HG03097 (cell line): ENCODE measurements around the gene TMCC2.
"Not testable (repeated sequence)": the region's sequence is repeated elsewhere in the genome, so short reads cannot be mapped to it uniquely, and the experiment has no call there.

Experiments used
- ATAC-seq: cut with Tn5 transposase; IDR thresholded peaks from one replicate; pipeline ENCODE4 v1.9.1; 2021; ENCODE audit not compliant: unreplicated experiment, low FRiP score

TMCC2 gene

DNA sequence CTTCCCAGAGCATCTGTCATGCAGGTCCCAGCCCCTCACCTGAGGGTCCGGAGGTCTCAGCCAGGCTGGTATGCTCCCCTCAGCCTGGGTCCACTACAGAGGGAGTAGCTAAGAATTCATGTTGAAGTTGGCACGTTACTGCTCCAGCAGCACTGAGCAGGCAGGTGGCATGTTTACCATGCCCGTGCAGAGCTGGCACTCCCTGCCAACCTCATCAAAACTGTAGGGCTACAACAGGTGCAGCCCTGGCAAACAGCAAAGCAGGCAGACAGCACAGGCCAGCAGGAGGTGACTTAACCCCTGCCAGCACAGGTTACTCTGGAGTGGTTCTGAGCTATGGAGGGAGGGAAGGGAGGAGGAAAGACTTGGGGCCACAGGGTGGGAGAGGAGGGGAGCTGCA, 47.4 kb downstream of the TMCC2 start:
- ATAC-seq: no peak

DNA sequence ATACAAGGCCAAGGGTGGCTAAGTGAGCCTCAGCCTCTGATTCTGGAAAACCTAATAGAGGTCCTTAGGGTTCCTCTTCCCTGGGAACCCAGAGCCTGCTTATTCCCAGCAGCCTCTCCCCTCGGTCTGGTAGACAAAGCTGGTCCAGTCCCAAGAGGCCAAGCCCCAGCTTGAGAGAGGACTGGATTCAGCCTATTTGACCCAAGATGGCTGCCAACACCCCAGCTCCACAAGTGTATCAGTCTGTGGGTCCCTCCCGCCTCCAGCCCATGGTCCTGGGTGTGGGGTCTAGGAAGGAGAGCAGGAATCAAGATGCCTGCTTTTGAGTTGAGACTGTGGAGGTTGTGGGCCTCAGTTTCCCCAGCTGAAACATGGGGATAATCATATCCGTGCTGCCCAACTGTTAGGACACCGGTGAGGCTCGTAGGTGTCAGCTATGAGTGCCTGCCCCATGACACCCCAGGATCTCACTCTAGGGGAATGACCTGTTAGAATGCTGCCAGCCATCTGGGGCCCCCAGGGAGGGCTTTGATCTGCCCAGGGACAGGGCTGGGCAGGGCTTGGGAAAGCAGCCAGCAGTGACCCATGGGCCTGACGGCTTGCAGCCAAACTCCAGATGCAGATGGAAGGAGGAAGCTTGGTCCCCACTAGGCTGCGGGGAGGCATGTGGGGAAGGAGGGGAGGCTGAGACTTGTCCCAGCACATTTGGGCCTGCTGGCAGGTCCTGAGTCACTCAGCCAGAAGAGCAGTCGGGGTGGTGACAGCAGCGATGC, 48.4 kb downstream of the TMCC2 start:
- ATAC-seq: no peak

- ATAC-seq: no peak
Observed at GRCh38 chr1:205276689-205277065, 48.9 kb downstream of the TMCC2 start.

- no peak for ATAC-seq
Observed at GRCh38 chr1:205279986-205280385, 52.2 kb downstream of the TMCC2 start.

DNA sequence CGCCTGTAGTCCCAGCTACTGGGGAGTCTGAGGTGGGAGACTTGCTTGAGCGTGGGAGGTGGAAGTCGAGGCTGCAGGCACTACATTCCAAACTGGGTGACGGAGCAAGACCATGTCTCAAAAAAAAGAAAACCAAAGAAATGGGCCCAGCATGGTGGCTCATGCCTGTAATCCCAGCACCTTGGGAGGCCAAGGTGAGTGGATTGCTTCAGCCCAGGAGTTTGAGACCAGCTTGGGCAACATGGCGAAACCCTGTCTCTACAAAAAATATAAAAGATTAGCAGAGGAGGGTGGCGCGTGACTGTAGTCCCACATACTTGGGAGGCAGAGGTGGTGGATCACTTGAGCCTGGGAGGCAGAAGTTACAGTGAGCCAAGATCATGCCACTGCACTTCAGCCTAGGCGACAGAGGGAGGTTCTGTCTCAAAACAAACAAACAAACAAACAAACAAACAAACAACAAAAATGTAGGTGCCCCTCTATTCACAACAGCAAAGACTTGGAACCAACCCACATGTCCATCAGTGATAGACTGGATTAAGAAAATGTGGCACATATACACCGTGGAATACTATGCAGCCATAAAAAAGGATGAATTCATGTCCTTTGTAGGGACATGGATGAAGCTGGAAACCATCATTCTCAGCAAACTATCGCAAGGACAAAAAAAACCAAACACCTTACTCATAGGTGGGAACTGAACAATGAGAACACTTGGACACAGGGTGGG, 53.1 kb downstream of the TMCC2 start:
- ATAC-seq: not testable (repeated sequence)

DNA sequence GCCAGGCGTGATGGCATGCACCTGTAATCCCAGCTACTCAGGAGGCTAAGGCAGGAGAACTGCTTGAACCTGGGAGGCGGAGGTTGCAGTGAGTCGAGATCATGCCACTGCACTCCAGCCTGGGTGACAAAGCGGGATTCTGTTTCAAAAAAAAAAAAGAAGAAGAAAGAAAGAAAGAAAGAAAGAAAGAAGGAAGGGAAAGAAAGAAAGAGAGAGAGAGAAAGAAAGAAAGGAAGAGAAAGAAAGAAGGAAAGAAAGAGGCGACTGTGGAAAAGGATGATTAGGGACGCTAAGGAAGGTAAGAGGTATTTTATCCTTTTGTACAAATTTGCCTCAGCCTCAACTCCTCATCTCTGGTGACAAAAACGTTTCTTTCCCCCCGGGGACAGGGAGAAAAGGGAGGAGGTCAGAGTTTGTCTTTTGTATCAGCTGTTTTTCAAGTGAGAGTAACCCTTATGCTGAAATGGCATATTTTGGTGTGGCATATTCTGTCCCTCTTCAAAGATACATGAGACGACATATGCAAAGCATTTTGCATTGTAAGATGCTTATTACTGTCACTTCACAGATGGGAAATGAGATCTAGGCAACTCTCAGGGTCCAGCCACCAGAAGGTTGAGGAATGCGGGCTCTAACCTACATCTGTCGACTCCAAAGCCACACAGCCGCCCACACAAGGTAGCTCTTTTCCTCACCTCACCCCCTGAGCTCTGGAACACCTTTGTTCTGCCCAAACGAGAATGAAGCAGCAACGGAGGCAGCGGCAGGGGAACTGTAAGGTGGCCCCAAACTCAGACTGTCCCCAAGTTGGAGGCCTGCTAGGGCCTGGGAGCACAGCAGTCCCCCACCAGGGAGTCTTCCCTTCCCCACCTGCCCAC, 55.8 kb downstream of the TMCC2 start:
- ATAC-seq: no peak

GRCh38 chr1:205284420-205285144, 56.8 kb downstream of the TMCC2 start:
- ATAC-seq: no peak

DNA sequence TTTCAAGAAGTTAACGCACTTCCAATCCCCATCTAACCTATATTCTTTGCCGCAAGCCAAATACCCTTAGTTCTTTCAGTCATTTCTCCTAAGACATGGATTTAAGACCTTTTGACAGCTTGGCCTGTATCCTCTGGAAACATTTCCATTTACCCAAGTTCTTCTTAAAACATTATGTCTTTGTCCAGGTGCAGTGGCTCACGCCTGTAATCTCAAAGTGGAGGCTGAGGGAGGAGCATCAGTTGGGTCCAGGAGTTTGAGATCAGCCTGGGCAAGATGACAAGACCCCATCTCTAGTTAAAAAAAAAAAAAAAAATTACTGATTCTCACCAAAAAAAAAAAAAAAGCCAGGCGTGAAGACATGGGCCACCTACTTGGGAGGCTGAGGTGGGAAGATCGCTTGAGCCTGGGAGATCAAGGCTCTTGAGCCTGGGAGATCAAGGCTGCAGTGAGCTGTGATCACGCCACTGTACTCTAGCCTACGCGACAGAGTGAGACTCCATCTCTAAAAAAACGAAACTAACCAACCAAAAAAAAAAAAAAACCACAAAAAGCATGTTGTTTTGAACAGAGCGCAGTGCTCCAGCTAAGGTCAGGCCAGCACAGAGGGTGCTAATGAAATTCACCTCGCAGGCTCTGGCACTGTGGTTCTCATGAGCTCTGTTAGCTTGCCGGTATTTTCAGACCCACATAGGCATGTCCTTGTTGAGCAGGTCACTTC, 57.8 kb downstream of the TMCC2 start:
- ATAC-seq: peak; percentile 38

DNA sequence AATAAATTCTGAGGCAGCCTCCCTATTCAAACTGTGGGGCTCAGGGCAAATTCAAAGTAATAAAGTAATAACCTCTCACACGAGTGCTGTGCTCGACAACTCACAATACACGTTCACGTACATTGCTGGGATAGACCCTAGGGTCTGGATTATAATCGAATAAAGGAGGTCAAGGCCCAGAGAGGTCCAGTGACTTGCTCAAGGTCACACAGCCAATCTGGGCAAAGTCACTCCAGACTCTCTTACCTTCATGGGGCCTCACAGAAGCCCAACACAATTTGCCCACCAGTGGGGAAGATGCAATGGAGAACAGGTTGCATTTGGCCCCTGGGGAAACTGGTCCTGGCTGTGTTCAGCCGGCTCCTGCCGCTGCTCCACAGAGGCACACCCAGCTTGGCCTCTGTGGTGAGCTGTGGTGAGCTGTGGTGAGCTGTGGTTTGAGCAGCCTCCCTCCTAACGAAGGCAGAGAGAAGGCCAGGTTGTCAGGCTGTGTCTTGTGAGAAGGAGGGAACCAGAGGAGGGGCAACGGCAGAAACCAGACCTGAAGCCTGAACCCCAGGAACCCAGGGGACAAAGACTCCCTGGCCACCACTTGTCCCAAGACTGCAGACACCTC, 58.7 kb downstream of the TMCC2 start:
- ATAC-seq: no peak

DNA sequence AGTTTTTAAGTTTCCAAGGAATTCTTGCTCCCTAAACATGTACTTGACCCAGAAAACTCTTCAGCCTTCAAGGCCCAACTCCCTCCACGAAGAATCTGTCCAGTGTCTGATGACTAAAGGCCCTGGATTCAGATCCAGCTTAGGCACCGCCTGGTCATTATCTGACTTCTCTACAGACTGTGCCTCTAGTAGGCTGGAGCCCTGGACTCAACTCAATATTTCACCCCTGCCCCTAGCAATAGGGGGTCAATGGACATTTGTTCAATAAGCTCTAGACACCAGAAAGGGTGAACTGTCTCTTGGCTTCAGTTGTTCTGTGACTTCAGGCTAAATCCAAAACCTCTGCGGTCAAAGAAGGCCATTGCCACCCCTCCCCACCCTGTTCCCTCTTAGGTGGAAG, 59.3 kb downstream of the TMCC2 start:
- no peak for ATAC-seq

DNA sequence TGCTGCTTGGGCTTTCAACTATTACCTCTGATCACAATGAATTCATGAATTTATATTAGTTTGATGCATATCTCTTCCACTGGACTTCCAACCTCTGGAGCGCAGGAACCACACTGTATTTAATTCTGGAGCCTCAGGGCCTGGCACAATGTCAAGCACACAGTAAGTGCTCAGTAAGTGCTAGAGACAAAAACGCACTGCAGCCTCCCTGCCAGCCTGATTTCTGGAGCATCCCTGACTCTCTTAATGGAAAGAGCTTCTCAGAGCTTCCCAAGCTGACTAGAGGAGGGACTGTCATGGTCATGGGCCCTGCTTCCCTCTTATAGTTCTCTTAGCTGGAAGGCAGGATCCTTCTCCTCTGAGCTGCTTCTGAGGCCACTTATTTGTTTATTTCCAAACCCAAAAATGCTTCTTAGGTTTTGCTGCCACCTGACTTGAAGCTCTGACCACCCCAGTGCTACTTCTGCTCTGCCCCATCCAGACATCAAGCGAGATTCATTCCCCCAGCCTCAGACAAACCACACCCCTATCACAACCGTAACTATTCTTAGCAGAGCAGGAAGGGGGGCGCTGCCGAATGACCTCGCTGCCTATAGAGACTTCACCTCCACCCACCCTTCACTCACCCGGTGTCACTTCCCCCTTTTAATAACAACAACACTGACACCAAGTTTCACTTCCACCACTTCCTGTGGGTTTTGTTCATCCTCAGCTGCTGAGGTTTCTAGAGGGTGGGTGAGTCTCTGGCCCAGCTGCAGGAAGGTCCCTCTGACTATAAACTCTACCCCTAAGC, 60.2 kb downstream of the TMCC2 start:
- ATAC-seq: peak; percentile 72

DNA sequence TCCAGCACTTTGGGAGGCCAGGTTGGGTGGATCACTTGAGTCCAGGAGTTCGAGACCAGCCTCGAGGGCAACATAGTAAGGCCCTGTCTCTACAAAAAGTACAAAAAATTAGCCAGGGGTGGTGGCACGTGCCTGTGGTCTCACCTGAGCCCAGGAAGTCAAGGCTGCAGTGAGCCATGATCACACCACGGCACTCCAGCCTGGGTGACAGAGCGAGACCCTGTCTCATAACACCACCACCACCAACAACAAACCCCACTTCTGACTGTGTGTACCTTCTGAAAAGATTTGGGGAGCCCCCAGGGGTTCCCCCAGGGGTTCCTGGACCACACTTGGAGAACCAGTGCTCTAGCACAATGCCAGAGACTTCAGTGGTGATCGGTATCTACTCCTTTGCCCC, 63.9 kb downstream of the TMCC2 start:
- ATAC-seq: no peak

DNA sequence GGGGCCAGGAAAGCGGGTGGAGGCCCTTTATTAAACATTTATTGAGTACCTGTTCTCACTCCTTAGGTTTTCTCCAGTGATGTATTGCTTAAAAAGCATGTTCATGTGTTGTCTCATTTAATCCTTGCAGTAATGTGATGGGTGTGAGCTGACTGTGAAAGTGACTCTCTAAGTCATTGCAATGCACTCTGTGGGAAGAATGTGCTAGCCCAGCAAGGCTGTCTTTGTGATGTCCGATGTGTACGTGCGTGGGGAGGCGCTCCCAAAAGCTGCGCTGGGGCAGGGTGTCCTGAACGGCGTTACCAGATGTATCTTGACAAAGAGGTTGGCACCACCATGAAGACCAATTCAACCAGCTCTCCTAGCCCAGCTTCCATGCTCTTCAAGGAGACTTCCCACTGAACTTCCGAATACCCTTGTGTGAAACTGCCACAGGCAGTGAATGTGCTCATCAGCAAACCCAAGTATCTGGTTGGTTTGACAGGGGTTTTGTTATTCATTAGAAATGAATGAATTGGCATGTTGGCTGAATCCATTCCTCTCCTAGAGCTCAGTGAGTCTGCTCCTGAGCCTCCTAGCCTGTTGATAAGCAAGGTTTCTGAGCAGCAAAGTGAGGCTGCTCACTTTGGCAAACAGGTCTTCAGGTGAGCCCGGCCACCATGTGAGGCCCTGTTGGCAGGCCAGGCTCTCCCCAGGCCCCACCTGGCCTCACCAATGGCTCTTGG, 65.8 kb downstream of the TMCC2 start:
- ATAC-seq: no peak

DNA sequence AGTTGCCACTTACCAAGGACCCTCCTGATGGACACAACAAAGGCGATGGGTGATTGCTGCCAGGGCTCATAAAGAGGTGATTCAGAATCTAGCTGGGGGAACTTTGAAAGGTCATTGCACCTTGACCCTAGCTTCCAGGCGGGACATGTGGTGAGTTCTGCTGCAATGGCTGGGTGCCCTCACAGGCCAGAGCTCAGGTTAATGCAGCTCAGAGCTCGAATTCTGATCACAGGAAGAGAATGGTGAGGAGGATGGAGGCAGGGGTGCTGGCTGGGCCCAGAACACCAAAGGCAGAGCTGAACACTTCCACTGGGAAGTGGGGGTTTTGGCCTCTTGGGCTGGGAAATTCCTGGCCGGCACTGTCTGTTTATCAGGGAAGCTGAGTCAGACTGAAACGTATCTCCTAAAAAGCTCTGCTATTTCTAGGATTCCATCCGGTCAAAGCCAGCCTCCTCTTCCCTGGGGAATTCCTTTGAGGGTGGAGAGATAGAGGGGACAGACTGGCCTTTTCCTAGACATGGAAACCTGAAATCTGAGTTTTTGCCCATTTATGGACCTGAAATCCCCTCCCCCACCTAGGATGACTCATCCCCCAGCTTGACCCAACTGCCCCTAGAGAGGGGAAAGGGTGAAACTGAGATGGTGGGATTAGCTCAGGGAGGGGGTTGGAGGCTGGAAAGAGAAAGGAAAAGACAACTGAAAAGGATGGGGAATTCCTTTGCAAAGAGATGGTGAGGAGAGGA, 66.6 kb downstream of the TMCC2 start:
- no peak for ATAC-seq

DNA sequence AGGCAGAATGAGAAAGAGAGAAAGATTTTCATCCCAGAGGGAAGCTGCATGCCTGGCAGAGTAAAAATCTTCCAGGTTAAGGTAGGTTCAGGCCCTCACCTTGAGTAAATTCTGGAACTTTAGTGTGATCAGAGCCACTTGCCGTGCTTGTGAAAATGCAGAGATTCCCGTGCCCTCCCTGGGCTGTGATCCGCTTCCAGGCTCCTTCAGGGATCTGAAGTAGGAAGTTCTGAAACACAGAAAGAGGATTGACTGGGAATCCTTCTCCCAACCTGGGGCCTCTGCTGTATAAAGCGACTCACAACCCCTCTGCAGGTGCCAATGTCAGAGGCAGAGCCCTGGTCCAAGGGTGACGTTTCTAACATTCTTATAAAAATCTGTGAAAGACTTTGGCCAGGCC, 67.2 kb downstream of the TMCC2 start:
- no peak for ATAC-seq

DNA sequence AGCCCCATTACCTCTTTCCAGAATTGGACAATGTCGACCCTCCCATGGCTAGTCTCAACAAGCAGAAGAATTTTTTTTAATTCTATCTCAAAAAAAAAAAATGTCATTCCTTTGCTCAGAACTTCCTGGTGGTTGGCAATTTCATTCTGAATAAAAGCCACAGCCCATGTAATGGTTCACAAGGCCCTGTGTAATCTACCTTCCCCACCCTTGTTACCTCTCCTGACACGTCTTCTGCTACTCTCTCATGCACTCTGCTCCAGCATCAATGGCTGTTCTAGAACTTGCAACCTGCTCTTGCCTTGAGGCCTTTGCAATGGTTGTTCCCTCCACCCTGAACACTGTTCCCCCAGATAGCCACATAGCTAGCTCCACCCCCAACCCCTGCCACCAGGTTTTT, 68.4 kb downstream of the TMCC2 start:
- ATAC-seq: no peak

GRCh38 chr1:205297546-205298177, 69.9 kb downstream of the TMCC2 start:
- ATAC-seq: not testable (repeated sequence)
